Liver (tissue), 9 donors: ENCODE data around the gene SERINC1. TPM values are rescaled to one million over a fixed set of nuclear protein-coding genes. Genes with fewer than 3 reads are reported as not detected.

ENCODE experiments used
- DNase-seq: peaks from one replicate; pipeline ENCODE4 v3.0.0-alpha.2; 2017; ENCODE audit warnings: low spot score
- H3K27ac ChIP-seq, 2 donors: one replicate each; pipeline ENCODE4 v1.7.0; 2013; ENCODE audit warnings: inconsistent platforms in 2 of 2, low read length in 2 of 2, control low read depth in 1 of 2, low read depth in 1 of 2, mild to moderate bottlenecking in 1 of 2
- H3K27me3 ChIP-seq, 4 donors: one replicate each; pipeline versions ENCODE4 v1.6.1 to v1.7.0; 2013; ENCODE audit warnings: low read length in 3 of 4, inconsistent platforms in 1 of 4, mild to moderate bottlenecking in 1 of 4, moderate library complexity in 1 of 4; ENCODE audit not compliant: control insufficient read depth in 4 of 4, insufficient read depth in 4 of 4
- H3K36me3 ChIP-seq, 4 donors: one replicate each; pipeline versions ENCODE4 v1.6.1 to v1.7.0; 2013; ENCODE audit warnings: low read length in 3 of 4, mild to moderate bottlenecking in 3 of 4, low read depth in 1 of 4, moderate library complexity in 1 of 4; ENCODE audit not compliant: control insufficient read depth in 4 of 4, insufficient read depth in 3 of 4
- H3K4me1 ChIP-seq, 4 donors: one replicate each; pipeline versions ENCODE4 v1.6.1 to v1.7.0; 2013; ENCODE audit warnings: low read length in 3 of 4, mild to moderate bottlenecking in 3 of 4, moderate library complexity in 1 of 4; ENCODE audit not compliant: control insufficient read depth in 4 of 4, insufficient read depth in 4 of 4
- H3K4me3 ChIP-seq, 3 donors: one replicate each; pipeline versions ENCODE4 v1.6.1 to v1.7.0; 2013; ENCODE audit warnings: low read length in 3 of 3, control low read depth in 1 of 3, low read depth in 1 of 3, mild to moderate bottlenecking in 1 of 3
- H3K9ac ChIP-seq, 2 donors: one replicate each; pipeline ENCODE4 v1.7.0; 2013; ENCODE audit warnings: low read length in 2 of 2, mild to moderate bottlenecking in 2 of 2, moderate library complexity in 2 of 2, control low read depth in 1 of 2, low read depth in 1 of 2
- H3K9me3 ChIP-seq, 4 donors: one replicate each; pipeline versions ENCODE4 v1.6.1 to v1.7.0; 2013; ENCODE audit warnings: low read length in 3 of 4; ENCODE audit not compliant: control insufficient read depth in 4 of 4
- EGR1 ChIP-seq, 2 donors: IDR thresholded peaks; 2 replicates each; pipeline ENCODE4 v1.6.1; 2016 to 2018; ENCODE audit warnings: antibody characterized with exemption in 2 of 2, low read depth in 2 of 2
- FOXA1 ChIP-seq: IDR thresholded peaks from 2 replicates; pipeline ENCODE4 v1.6.1; 2016; ENCODE audit warnings: antibody characterized with exemption
- FOXA2 ChIP-seq: IDR thresholded peaks from 2 replicates; pipeline ENCODE4 v1.6.1; 2016; ENCODE audit warnings: antibody characterized with exemption
- GABPA ChIP-seq, 2 donors: IDR thresholded peaks in 1 of 2; conservative IDR thresholded peaks in 1 of 2; 2 replicates each; pipeline ENCODE4 v1.6.1; 2016; ENCODE audit warnings: antibody characterized with exemption in 2 of 2, mild to moderate bottlenecking in 1 of 2, moderate library complexity in 1 of 2
- HNF4A ChIP-seq, 2 donors: conservative IDR thresholded peaks; 2 replicates each; pipeline ENCODE4 v1.6.1; 2016; ENCODE audit warnings: antibody characterized with exemption in 2 of 2, mild to moderate bottlenecking in 2 of 2
- HNF4G ChIP-seq: IDR thresholded peaks from 2 replicates; pipeline ENCODE4 v1.6.1; 2016; ENCODE audit warnings: antibody characterized with exemption
- JUND ChIP-seq, 2 donors: IDR thresholded peaks; 2 replicates each; pipeline ENCODE4 v1.6.1; 2016; ENCODE audit warnings: antibody characterized with exemption in 2 of 2
- NR2F2 ChIP-seq: IDR thresholded peaks from 2 replicates; pipeline ENCODE4 v1.6.1; 2016; ENCODE audit warnings: antibody characterized with exemption
- RAD21 ChIP-seq, 2 donors: IDR thresholded peaks; 2 replicates each; pipeline ENCODE4 v1.6.1; 2016; ENCODE audit warnings: antibody characterized with exemption in 2 of 2, mild to moderate bottlenecking in 2 of 2
- RXRA ChIP-seq, 2 donors: IDR thresholded peaks; 2 replicates each; pipeline ENCODE4 v1.6.1; 2017 to 2018; ENCODE audit warnings: antibody characterized with exemption in 2 of 2, mild to moderate bottlenecking in 1 of 2
- SP1 ChIP-seq: IDR thresholded peaks from 2 replicates; pipeline ENCODE4 v1.6.1; 2018; ENCODE audit warnings: antibody characterized with exemption, mild to moderate bottlenecking
- TAF1 ChIP-seq: conservative IDR thresholded peaks from 2 replicates; pipeline ENCODE4 v1.6.1; 2016; ENCODE audit warnings: antibody characterized with exemption, mild to moderate bottlenecking
- YY1 ChIP-seq: IDR thresholded peaks from 2 replicates; pipeline ENCODE4 v1.6.1; 2016; ENCODE audit warnings: antibody characterized with exemption, mild to moderate bottlenecking
- WGBS: extraction: QIAGEN DNeasy Blood & Tissue Kit; methylation state at CpG from one replicate; pipeline ENCODE4 v1.1.7; 2013; 5-methylcytosine and 5-hydroxymethylcytosine counted together
- polyA plus RNA-seq, 2 donors: library from polyadenylated mRNA; stranded (reverse) in 1 of 2; unstranded in 1 of 2; fragments of 200-250 nt in 1 of 2; fragments of >200 nt in 1 of 2; fragmentation: Nextera tagmentation in 1 of 2; extraction: Ambion mirVana in 1 of 2; gene quantifications; one replicate each; pipeline versions ENCODE4 v1.2.1 to v1.2.3, GENCODE V29; 2013 to 2015
- total RNA-seq, 2 donors: library from RNA; depleted of rRNA; stranded (reverse); fragments of >200 nt; gene quantifications; one replicate each; pipeline ENCODE4 v1.2.3, GENCODE V29; 2014
- TF ChIP-seq, protein P1 (sequence below): IDR thresholded peaks from 2 replicates; pipeline ENCODE4 v1.6.1; 2016; ENCODE audit warnings: antibody characterized with exemption, mild to moderate bottlenecking
- TF ChIP-seq, protein P2 (sequence below): IDR thresholded peaks from 2 replicates; pipeline ENCODE4 v1.6.1; 2016; ENCODE audit warnings: antibody characterized with exemption
- TF ChIP-seq, protein P3 (sequence below): IDR thresholded peaks from 2 replicates; pipeline ENCODE4 v1.6.1; 2016; ENCODE audit warnings: antibody characterized with exemption
- TF ChIP-seq, protein P4 (sequence below): fragments of 150-350 bp; IDR thresholded peaks from 2 replicates; pipeline ENCODE4 v1.5.1; 2017; ENCODE audit warnings: improper control_type of control experiment, low read depth, low read length; ENCODE audit not compliant: missing input control
- TF ChIP-seq, protein P5 (sequence below): IDR thresholded peaks from 2 replicates; pipeline ENCODE4 v1.6.1; 2016; ENCODE audit warnings: antibody characterized with exemption
- donor health status: healthy.
- donor health status: healthy.
- donor health status: healthy.
- donor health status: healthy.
- donor health status: healthy.

Gene SERINC1
- total and polyA plus RNA-seq, 4 donors: 79.8 to 139 (median 113) TPM

DNA sequence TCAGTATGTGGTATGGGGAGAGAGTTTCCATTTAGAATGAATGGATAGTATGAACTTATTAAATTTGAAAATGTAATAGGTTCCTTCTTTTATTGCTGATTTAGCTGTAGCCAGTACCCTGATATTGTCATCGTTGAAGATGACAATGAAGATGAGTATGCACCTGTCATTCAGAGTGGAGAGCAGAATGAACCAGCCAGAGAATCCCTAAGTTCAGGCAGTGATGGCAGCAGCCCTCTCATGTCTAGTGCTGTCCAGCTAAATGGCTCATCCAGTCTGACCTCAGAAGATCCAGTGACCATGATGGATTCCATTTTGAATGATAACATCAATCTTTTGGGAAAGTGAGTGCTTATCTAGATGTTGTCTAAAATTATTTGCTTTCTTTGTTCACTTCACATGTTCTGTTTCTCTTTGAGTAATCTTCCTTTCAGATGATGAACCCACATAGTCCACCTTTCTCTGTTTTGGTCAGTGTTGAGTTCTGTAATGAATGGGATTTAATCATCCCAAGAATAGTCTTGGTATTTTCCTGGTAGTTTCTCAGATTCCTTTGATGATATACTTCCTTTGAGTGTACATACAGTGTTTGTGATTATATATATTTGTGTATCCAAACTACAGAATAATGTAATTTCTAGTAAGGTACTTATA, 48.9 kb downstream of the SERINC1 start:
- TF ChIP-seq RXRA (IDR thresholded peaks at IDR 0.05) (no peak), FOXA1 (no peak), NR2F2 (no peak), HNF4A (conservative IDR thresholded peaks at IDR 0.05) (no peak), SP1 (no peak), YY1 (no peak), RAD21 (IDR thresholded peaks at IDR 0.05) (no peak), FOXA2 (no peak), TAF1 (no peak), GABPA (IDR thresholded peaks at IDR 0.05 in 1 of 2, conservative IDR thresholded peaks at IDR 0.05 in 1 of 2) (no peak), JUND (IDR thresholded peaks at IDR 0.05) (no peak), HNF4G (no peak), EGR1 (IDR thresholded peaks at IDR 0.05; ENCODE audit: low read depth in 2 of 2) (no peak)
- TF ChIP-seq, protein P1, sequence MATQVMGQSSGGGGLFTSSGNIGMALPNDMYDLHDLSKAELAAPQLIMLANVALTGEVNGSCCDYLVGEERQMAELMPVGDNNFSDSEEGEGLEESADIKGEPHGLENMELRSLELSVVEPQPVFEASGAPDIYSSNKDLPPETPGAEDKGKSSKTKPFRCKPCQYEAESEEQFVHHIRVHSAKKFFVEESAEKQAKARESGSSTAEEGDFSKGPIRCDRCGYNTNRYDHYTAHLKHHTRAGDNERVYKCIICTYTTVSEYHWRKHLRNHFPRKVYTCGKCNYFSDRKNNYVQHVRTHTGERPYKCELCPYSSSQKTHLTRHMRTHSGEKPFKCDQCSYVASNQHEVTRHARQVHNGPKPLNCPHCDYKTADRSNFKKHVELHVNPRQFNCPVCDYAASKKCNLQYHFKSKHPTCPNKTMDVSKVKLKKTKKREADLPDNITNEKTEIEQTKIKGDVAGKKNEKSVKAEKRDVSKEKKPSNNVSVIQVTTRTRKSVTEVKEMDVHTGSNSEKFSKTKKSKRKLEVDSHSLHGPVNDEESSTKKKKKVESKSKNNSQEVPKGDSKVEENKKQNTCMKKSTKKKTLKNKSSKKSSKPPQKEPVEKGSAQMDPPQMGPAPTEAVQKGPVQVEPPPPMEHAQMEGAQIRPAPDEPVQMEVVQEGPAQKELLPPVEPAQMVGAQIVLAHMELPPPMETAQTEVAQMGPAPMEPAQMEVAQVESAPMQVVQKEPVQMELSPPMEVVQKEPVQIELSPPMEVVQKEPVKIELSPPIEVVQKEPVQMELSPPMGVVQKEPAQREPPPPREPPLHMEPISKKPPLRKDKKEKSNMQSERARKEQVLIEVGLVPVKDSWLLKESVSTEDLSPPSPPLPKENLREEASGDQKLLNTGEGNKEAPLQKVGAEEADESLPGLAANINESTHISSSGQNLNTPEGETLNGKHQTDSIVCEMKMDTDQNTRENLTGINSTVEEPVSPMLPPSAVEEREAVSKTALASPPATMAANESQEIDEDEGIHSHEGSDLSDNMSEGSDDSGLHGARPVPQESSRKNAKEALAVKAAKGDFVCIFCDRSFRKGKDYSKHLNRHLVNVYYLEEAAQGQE: no peak
- TF ChIP-seq, protein P2, sequence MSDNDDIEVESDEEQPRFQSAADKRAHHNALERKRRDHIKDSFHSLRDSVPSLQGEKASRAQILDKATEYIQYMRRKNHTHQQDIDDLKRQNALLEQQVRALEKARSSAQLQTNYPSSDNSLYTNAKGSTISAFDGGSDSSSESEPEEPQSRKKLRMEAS: no peak
- TF ChIP-seq, protein P3, sequence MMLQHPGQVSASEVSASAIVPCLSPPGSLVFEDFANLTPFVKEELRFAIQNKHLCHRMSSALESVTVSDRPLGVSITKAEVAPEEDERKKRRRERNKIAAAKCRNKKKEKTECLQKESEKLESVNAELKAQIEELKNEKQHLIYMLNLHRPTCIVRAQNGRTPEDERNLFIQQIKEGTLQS: no peak
- TF ChIP-seq, protein P4, sequence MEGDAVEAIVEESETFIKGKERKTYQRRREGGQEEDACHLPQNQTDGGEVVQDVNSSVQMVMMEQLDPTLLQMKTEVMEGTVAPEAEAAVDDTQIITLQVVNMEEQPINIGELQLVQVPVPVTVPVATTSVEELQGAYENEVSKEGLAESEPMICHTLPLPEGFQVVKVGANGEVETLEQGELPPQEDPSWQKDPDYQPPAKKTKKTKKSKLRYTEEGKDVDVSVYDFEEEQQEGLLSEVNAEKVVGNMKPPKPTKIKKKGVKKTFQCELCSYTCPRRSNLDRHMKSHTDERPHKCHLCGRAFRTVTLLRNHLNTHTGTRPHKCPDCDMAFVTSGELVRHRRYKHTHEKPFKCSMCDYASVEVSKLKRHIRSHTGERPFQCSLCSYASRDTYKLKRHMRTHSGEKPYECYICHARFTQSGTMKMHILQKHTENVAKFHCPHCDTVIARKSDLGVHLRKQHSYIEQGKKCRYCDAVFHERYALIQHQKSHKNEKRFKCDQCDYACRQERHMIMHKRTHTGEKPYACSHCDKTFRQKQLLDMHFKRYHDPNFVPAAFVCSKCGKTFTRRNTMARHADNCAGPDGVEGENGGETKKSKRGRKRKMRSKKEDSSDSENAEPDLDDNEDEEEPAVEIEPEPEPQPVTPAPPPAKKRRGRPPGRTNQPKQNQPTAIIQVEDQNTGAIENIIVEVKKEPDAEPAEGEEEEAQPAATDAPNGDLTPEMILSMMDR: no peak
- TF ChIP-seq, protein P5, sequence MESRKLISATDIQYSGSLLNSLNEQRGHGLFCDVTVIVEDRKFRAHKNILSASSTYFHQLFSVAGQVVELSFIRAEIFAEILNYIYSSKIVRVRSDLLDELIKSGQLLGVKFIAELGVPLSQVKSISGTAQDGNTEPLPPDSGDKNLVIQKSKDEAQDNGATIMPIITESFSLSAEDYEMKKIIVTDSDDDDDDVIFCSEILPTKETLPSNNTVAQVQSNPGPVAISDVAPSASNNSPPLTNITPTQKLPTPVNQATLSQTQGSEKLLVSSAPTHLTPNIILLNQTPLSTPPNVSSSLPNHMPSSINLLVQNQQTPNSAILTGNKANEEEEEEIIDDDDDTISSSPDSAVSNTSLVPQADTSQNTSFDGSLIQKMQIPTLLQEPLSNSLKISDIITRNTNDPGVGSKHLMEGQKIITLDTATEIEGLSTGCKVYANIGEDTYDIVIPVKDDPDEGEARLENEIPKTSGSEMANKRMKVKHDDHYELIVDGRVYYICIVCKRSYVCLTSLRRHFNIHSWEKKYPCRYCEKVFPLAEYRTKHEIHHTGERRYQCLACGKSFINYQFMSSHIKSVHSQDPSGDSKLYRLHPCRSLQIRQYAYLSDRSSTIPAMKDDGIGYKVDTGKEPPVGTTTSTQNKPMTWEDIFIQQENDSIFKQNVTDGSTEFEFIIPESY: no peak
- H3K27ac ChIP-seq: no peak overlapping the region
- no peaks in the 10 kb centered on the region for H3K27me3 ChIP-seq
- no peaks in the 10 kb centered on the region for H3K9me3 ChIP-seq
- no peak overlapping the region for H3K4me3 ChIP-seq
- no peak for DNase-seq
- H3K4me1 ChIP-seq: no peaks in the 10 kb centered on the region
- H3K9ac ChIP-seq: no peak overlapping the region
- WGBS: 97% methylated on average over 1 of the region's 1 CpG
- peaks cover 2 to 28% (median 9%) of the 10 kb centered on the region in 4 donors for H3K36me3 ChIP-seq
